ENCODE results near the gene FAM110C. TPM values are rescaled to one million over a fixed set of nuclear protein-coding genes. Genes with fewer than 3 reads are reported as not detected.

Gene FAM110C
- total and polyA plus RNA-seq, 4 donors: 4.8 to 18.2 (median 5.0) TPM

- Histone ChIP-seq H3K27ac (ENCODE audit: low read depth in 1 of 2, low read length in 2 of 2) (no peak overlapping the region), H3K36me3 (ENCODE audit: control insufficient read depth in 4 of 4, insufficient read depth in 3 of 4, low read depth in 1 of 4, low read length in 3 of 4) (no peaks in the 10 kb centered on the region), H3K9me3 (ENCODE audit: control insufficient read depth in 4 of 4, low read length in 3 of 4) (peaks cover 0 to 2% (median 0%) of the 10 kb centered on the region in 4 donors), H3K27me3 (ENCODE audit: control insufficient read depth in 4 of 4, insufficient read depth in 4 of 4, low read length in 3 of 4) (no peaks in the 10 kb centered on the region), H3K4me1 (ENCODE audit: control insufficient read depth in 4 of 4, insufficient read depth in 4 of 4, low read length in 3 of 4) (no peaks in the 10 kb centered on the region), H3K9ac (ENCODE audit: low read depth in 1 of 2, low read length in 2 of 2) (no peak overlapping the region), H3K4me3 (ENCODE audit: low read depth in 1 of 3, low read length in 3 of 3) (no peak overlapping the region)
- WGBS: 73% methylated on average over 42 of the region's 42 CpGs
- TF ChIP-seq MAX (IDR thresholded peaks at IDR 0.05) (no peak), JUND (IDR thresholded peaks at IDR 0.05) (no peak), NR2F2 (IDR thresholded peaks at IDR 0.05) (peak; percentile 50), TAF1 (conservative IDR thresholded peaks at IDR 0.05) (no peak), REST (IDR thresholded peaks at IDR 0.05) (no peak), GABPA (IDR thresholded peaks at IDR 0.05 in 1 of 2, conservative IDR thresholded peaks at IDR 0.05 in 1 of 2) (no peak), HNF4G (IDR thresholded peaks at IDR 0.05) (no peak)
- no peak for DNase-seq (ENCODE audit: low spot score)
Measured at GRCh38 chr2:10222-10875, 36.0 kb downstream of the FAM110C start.

Other genes starting within 250 kb of the FAM110C start
- gene SH3YL1, start 217.5 kb upstream of the FAM110C start, total RNA-seq: 10 to 100 TPM; 17.2 to 19.2 TPM
- gene SH3YL1, start 217.5 kb upstream of the FAM110C start, polyA plus RNA-seq: 10 to 100 TPM in 1 of 2 donors, 1 to 10 TPM in 1; 6.4 to 10.6 TPM
- 100 to 1,000 TPM in 1 of 2 donors, 10 to 100 TPM in 1; 59.9 to 115 TPM for gene ACP1, start 218.4 kb upstream of the FAM110C start, total RNA-seq
- gene ACP1, start 218.4 kb upstream of the FAM110C start, polyA plus RNA-seq: 10 to 100 TPM; 60.2 to 91.3 TPM
- gene ALKAL2, start 241.6 kb upstream of the FAM110C start, total RNA-seq: 1 to 10 TPM in 1 of 2 donors, not detected in 1; 1.6 TPM
- 1 to 10 TPM; 1.9 to 3.1 TPM for gene ALKAL2, start 241.6 kb upstream of the FAM110C start, polyA plus RNA-seq